Bone marrow (tissue), 2 donors: ENCODE measurements around the gene RRBP1.
"Not testable (repeated sequence)": the region's sequence is repeated elsewhere in the genome, so short reads cannot be mapped to it uniquely, and the experiment has no call there.

Experiments used
- DNase-seq, 2 donors: peaks; one replicate each; lab custom pipeline; 2025; lab: John Stamatoyannopoulos, UW

The RRBP1 gene

GRCh38 chr20:17663486-17663885 is 18.6 kb downstream of the RRBP1 start:
- DNase-seq = no peak

DNA sequence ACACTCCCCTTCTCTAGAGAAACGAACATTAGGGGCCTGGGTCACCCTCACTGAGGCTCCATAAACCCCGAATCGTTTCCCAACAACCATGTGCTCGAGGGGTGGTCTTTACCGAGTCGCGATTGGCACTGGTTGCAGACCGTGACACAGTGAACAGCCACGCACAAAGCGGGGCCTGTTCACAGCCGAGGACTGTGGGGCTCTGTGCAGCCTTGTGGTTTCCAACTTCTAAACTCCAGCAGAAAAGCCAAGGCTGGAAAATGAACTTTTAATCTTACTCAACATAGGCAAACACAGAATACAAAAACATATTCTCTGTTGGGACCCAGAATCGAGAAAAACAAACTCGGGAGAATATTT is 19.0 kb downstream of the RRBP1 start:
- no peak for DNase-seq

GRCh38 chr20:17662333-17663039 is 19.6 kb downstream of the RRBP1 start:
- no peak for DNase-seq

DNA sequence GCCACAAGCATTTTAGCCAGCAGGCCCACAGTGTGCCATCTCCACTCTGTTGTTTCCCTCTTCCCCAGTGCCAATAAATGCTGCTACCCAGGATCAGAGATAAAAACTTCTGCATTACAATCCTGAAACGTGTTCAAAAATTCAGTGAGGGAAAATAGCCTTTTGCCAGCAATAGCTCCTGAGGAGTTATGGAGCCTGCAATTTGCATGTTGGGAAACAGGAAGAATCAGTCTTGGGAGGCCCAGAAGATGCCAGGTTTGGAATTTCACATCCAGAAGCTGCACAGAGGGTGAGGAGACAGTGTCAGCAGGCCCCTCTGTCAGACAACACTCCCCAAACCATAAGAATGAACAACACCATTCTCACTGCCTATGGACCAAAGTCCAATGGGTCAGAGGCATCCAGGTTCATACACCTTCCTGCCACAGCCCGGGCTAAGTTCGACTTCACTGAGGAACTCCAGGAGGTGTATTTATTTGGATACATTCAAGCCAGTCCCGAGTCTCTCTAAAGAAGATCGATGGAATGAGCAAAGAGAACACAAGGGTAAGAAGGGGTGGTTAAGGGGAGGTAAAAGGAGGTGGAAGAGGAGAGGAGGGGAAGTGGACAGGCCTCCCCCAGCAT is 20.8 kb downstream of the RRBP1 start:
- no peak for DNase-seq

- no peak for DNase-seq
These were observed 21.4 kb downstream of the RRBP1 start for GRCh38 chr20:17660667-17661066.

- DNase-seq = no peak
These were observed 22.2 kb downstream of the RRBP1 start for GRCh38 chr20:17659801-17660200.

DNA sequence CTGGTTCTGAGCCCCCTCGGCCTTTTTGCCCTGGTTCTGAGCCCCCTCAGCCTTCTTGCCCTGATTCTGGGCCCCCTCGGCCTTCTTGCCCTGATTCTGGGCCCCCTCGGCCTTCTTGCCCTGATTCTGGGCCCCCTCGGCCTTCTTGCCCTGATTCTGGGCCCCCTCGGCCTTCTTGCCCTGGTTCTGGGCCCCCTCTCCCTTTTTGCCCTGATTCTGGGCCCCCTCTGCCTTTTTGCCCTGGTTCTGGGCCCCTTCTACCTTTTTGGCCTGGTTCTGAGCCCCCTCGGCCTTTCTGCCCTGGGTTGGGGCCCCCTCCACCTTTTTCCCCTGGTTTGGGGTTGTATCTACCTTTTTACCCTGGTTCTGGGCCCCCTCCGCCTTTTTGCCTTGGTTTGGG is 22.7 kb downstream of the RRBP1 start:
- DNase-seq = not testable (repeated sequence)

- no peak for DNase-seq
These were observed 23.4 kb downstream of the RRBP1 start for GRCh38 chr20:17658648-17658993.

- no peak for DNase-seq
These were observed 24.0 kb downstream of the RRBP1 start for GRCh38 chr20:17657898-17658647.

GRCh38 chr20:17657079-17657825 is 24.8 kb downstream of the RRBP1 start:
- DNase-seq = no peak

GRCh38 chr20:17655865-17656479 is 26.1 kb downstream of the RRBP1 start:
- no peak for DNase-seq

DNA sequence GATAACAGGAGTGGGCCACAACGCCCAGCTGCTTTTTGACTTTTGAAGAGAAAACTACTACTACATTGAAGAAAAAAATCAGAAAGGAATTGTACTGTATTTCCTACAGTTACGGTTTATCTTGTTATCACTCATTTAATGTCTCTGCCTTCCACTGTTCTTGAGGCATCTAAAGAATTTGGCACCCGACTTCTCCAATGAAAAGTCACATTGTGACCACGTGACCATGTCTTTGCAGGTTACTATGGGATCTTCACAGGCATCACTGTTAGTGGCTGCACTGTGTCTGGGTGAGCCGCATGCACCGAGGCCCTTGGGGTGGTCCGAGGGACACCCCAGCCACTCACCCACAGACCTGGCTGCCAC is 26.8 kb downstream of the RRBP1 start:
- no peak for DNase-seq

DNA sequence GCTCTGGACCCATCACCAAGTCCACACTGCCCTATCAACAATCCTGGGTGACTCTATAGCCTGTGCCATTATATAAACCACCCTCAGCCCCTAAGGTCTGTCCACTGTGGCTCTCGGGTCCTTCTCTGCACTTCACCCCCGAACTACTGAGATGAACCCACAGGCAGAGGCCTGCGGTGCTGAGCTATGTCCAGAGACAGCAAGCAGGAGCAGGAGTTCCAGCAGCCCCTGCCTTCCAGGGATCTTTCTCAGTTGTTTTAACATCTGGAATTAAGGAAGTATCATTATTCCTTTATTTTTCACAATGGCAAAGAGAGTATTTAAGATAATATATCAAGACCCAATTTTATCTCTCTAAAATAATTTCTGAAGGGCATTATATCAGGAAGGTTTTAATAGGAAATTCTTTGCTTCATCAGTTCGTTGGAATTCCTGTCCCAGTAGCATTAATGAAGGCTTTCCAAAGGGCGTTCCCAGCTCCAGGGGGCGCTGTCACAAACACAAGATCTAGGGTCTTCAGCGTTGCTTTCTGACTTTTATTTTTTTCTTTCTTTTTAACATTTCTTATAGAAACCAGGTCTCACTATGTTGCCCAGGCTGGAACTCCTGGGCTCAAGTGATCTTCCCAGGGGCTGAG is 27.3 kb downstream of the RRBP1 start:
- DNase-seq = no peak

- no peak for DNase-seq
These were observed 28.0 kb downstream of the RRBP1 start for GRCh38 chr20:17653835-17654648.

DNA sequence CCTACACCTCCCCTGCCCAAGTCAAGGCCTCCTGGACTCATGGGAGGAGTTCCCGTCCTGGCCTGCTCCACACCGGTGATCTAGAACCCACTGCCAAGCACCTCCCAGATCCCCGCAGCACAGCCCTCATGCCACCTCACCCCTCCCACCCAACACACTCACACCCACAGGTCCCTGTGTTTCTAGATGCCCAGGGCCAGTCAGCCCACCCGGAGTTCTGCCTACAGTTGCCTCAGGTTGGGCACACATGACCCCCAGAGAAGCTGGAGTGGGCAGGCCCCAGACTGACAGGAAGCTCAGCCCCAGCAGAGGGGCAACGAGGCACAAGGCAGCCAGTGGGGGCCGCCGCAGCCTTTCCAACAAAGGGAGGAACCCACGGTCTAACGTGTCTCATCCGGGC is 29.6 kb downstream of the RRBP1 start:
- DNase-seq = no peak

- DNase-seq = no peak
These were observed 30.2 kb downstream of the RRBP1 start for GRCh38 chr20:17651760-17652388.

DNA sequence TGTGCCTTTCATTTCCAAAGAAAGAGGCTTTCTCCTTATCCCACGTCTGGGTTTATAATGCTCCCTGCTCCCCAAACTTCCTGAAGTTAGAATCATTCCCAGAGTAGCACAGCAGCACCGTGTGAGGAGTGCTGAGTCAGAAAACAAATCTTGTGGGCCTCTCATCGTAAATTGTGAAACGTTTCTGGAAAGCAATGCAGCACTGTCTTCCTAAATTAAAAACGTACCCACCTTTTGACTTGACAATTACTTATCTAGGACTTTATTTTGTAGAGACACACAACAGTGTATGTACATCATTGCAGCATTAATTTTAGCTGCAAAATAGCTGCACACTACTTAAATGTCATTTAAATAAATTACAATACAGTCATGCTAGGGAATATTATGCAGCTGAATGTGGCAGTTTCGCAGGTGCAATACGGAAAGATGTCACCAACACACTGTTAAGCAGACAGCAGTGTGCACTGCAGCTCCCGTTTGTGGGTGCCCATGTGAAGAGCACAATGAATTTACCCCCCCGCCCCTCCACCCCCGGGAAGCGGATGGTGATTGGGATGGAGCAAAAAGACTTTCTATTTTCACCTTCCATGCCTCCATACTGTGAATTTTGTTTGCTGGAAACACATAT is 30.8 kb downstream of the RRBP1 start:
- no peak for DNase-seq

GRCh38 chr20:17650301-17651128 is 31.5 kb downstream of the RRBP1 start:
- no peak for DNase-seq
